ENCODE results near the gene CAMKMT.

The CAMKMT gene

GRCh38 chr2:44707945-44708660 is 346.4 kb downstream of the CAMKMT start:
- CTCF ChIA-PET, result interaction anchor here (1.1 to 1.2 kb wide), 2 partner anchors 8 to 9 kb away, joined by 3 read pairs; no protein-coding TSS in a partner anchor
- Histone ChIP-seq H3K27ac (ENCODE audit: insufficient read depth in 1 of 2, low read depth in 1 of 2, low read length in 2 of 2, poor library complexity in 1 of 2, severe bottlenecking in 2 of 2) (no peak overlapping the region), H3K36me3 (ENCODE audit: control insufficient read depth in 4 of 4, insufficient read depth in 4 of 4, low read length in 3 of 4) (peaks cover 0 to 3% (median 0%) of the 10 kb centered on the region in 4 experiments), H3K9me3 (ENCODE audit: control extremely low read depth in 1 of 5, control insufficient read depth in 4 of 5, insufficient read depth in 2 of 5, low read depth in 1 of 5, low read length in 4 of 5) (no peaks in the 10 kb centered on the region), H3K27me3 (replicated peaks in 2 of 5; ENCODE audit: control insufficient read depth in 4 of 5, insufficient read depth in 5 of 5, low read length in 4 of 5) (no peaks in the 10 kb centered on the region), H3K4me1 (ENCODE audit: control extremely low read depth in 1 of 4, control insufficient read depth in 4 of 4, insufficient read depth in 4 of 4, low read length in 3 of 4) (peaks cover 0 to 20% (median 14%) of the 10 kb centered on the region in 4 experiments), H3K4me3 (ENCODE audit: control insufficient read depth in 1 of 7, extremely low read depth in 1 of 7, insufficient read depth in 4 of 7, low read depth in 2 of 7, low read length in 6 of 7) (peak overlapping the region in 4 of 7 experiments; percentile 13 to 24 (median 22))
- POLR2A ChIA-PET, result no interaction called here
- peak; percentile 69 to 90 (median 87) for DNase-seq
- WGBS (ENCODE audit: insufficient coverage), result 0% methylated on average over 1 of the region's 4 CpGs

- no CpG with 5 or more reads among the region's 3 CpGs for WGBS (ENCODE audit: insufficient coverage)
- ChIA-PET POLR2A (no interaction called here), CTCF (interaction anchor here (1.2 kb wide), 1 partner anchor 9 kb away, joined by 3 read pairs; no protein-coding TSS in a partner anchor)
- no peak for DNase-seq
- H3K36me3 ChIP-seq (ENCODE audit: control insufficient read depth in 4 of 4, insufficient read depth in 4 of 4, low read length in 3 of 4), result peaks cover 0 to 3% (median 0%) of the 10 kb centered on the region in 4 experiments
- peaks cover 2 to 25% (median 17%) of the 10 kb centered on the region in 4 experiments for H3K4me1 ChIP-seq (ENCODE audit: control extremely low read depth in 1 of 4, control insufficient read depth in 4 of 4, insufficient read depth in 4 of 4, low read length in 3 of 4)
- peak overlapping the region in 4 of 7 experiments; percentile 13 to 23 (median 19) for H3K4me3 ChIP-seq (ENCODE audit: control insufficient read depth in 1 of 7, extremely low read depth in 1 of 7, insufficient read depth in 4 of 7, low read depth in 2 of 7, low read length in 6 of 7)
- no peaks in the 10 kb centered on the region for H3K27me3 ChIP-seq (replicated peaks in 2 of 5; ENCODE audit: control insufficient read depth in 4 of 5, insufficient read depth in 5 of 5, low read length in 4 of 5)
- H3K9me3 ChIP-seq (ENCODE audit: control extremely low read depth in 1 of 5, control insufficient read depth in 4 of 5, insufficient read depth in 2 of 5, low read depth in 1 of 5, low read length in 4 of 5), result no peaks in the 10 kb centered on the region
- H3K27ac ChIP-seq (ENCODE audit: insufficient read depth in 1 of 2, low read depth in 1 of 2, low read length in 2 of 2, poor library complexity in 1 of 2, severe bottlenecking in 2 of 2), result no peak overlapping the region
Measured at GRCh38 chr2:44708661-44709000, 346.9 kb downstream of the CAMKMT start.

GRCh38 chr2:44713170-44713569 is 351.4 kb downstream of the CAMKMT start:
- Histone ChIP-seq H3K4me1 (ENCODE audit: control extremely low read depth in 1 of 4, control insufficient read depth in 4 of 4, insufficient read depth in 4 of 4, low read length in 3 of 4) (peaks cover 2 to 24% (median 15%) of the 10 kb centered on the region in 4 experiments), H3K27ac (ENCODE audit: insufficient read depth in 1 of 2, low read depth in 1 of 2, low read length in 2 of 2, poor library complexity in 1 of 2, severe bottlenecking in 2 of 2) (no peak overlapping the region), H3K36me3 (ENCODE audit: control insufficient read depth in 4 of 4, insufficient read depth in 4 of 4, low read length in 3 of 4) (no peaks in the 10 kb centered on the region), H3K9me3 (ENCODE audit: control extremely low read depth in 1 of 5, control insufficient read depth in 4 of 5, insufficient read depth in 2 of 5, low read depth in 1 of 5, low read length in 4 of 5) (no peaks in the 10 kb centered on the region), H3K4me3 (ENCODE audit: control insufficient read depth in 1 of 7, extremely low read depth in 1 of 7, insufficient read depth in 4 of 7, low read depth in 2 of 7, low read length in 6 of 7) (peak overlapping the region in 1 of 7 experiments; percentile 7), H3K27me3 (replicated peaks in 2 of 5; ENCODE audit: control insufficient read depth in 4 of 5, insufficient read depth in 5 of 5, low read length in 4 of 5) (no peaks in the 10 kb centered on the region)
- peak in 2 of 3 donors; percentile 22 to 47 for DNase-seq
- 53% methylated on average over 2 of the region's 3 CpGs for WGBS (ENCODE audit: insufficient coverage)
- CTCF ChIA-PET, result no interaction called here
- POLR2A ChIA-PET, result no interaction called here

GRCh38 chr2:44715671-44716081 is 353.9 kb downstream of the CAMKMT start:
- ChIA-PET POLR2A (no interaction called here), CTCF (no interaction called here)
- DNase-seq, result no peak
- H3K4me3 ChIP-seq (ENCODE audit: control insufficient read depth in 1 of 7, extremely low read depth in 1 of 7, insufficient read depth in 4 of 7, low read depth in 2 of 7, low read length in 6 of 7), result no peak overlapping the region
- H3K9me3 ChIP-seq (ENCODE audit: control extremely low read depth in 1 of 5, control insufficient read depth in 4 of 5, insufficient read depth in 2 of 5, low read depth in 1 of 5, low read length in 4 of 5), result no peaks in the 10 kb centered on the region
- WGBS (ENCODE audit: insufficient coverage), result 100% methylated on average over 2 of the region's 3 CpGs
- no peaks in the 10 kb centered on the region for H3K27me3 ChIP-seq (replicated peaks in 2 of 5; ENCODE audit: control insufficient read depth in 4 of 5, insufficient read depth in 5 of 5, low read length in 4 of 5)
- H3K4me1 ChIP-seq (ENCODE audit: control extremely low read depth in 1 of 4, control insufficient read depth in 4 of 4, insufficient read depth in 4 of 4, low read length in 3 of 4), result peaks cover 2 to 16% (median 11%) of the 10 kb centered on the region in 4 experiments
- no peaks in the 10 kb centered on the region for H3K36me3 ChIP-seq (ENCODE audit: control insufficient read depth in 4 of 4, insufficient read depth in 4 of 4, low read length in 3 of 4)
- H3K27ac ChIP-seq (ENCODE audit: insufficient read depth in 1 of 2, low read depth in 1 of 2, low read length in 2 of 2, poor library complexity in 1 of 2, severe bottlenecking in 2 of 2), result no peak overlapping the region

- H3K36me3 ChIP-seq (ENCODE audit: control insufficient read depth in 4 of 4, insufficient read depth in 4 of 4, low read length in 3 of 4), result no peaks in the 10 kb centered on the region
- no peak overlapping the region for H3K27ac ChIP-seq (ENCODE audit: insufficient read depth in 1 of 2, low read depth in 1 of 2, low read length in 2 of 2, poor library complexity in 1 of 2, severe bottlenecking in 2 of 2)
- no peaks in the 10 kb centered on the region for H3K9me3 ChIP-seq (ENCODE audit: control extremely low read depth in 1 of 5, control insufficient read depth in 4 of 5, insufficient read depth in 2 of 5, low read depth in 1 of 5, low read length in 4 of 5)
- H3K4me3 ChIP-seq (ENCODE audit: control insufficient read depth in 1 of 7, extremely low read depth in 1 of 7, insufficient read depth in 4 of 7, low read depth in 2 of 7, low read length in 6 of 7), result no peak overlapping the region
- H3K27me3 ChIP-seq (replicated peaks in 2 of 5; ENCODE audit: control insufficient read depth in 4 of 5, insufficient read depth in 5 of 5, low read length in 4 of 5), result no peaks in the 10 kb centered on the region
- WGBS (ENCODE audit: insufficient coverage), result 100% methylated on average over 3 of the region's 3 CpGs
- H3K4me1 ChIP-seq (ENCODE audit: control extremely low read depth in 1 of 4, control insufficient read depth in 4 of 4, insufficient read depth in 4 of 4, low read length in 3 of 4), result peaks cover 2 to 16% (median 11%) of the 10 kb centered on the region in 4 experiments
- DNase-seq, result no peak
- ChIA-PET POLR2A (no interaction called here), CTCF (no interaction called here)
Measured at GRCh38 chr2:44716131-44716530, 354.4 kb downstream of the CAMKMT start.

DNA sequence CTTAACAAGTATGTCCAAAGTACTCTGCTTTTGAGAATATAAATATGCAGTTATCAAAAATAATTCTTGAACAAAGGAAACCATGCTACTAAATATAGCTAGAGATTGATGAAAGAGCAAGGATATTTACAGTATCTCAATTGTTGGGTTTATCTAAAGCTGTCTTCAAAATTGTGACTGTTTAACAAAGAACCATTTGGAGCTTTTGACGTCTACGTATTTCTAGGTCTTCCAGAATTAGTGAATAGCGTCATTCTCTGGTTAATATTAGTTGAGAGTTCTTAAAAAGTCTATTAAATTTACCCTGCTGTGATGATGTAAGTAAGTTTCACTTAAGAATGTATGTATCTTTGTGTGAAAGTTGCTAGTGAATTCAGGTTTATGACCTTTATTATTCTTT is 356.7 kb downstream of the CAMKMT start:
- Histone ChIP-seq H3K36me3 (ENCODE audit: control insufficient read depth in 4 of 4, insufficient read depth in 4 of 4, low read length in 3 of 4) (no peaks in the 10 kb centered on the region), H3K27me3 (replicated peaks in 2 of 5; ENCODE audit: control insufficient read depth in 4 of 5, insufficient read depth in 5 of 5, low read length in 4 of 5) (no peaks in the 10 kb centered on the region), H3K27ac (ENCODE audit: insufficient read depth in 1 of 2, low read depth in 1 of 2, low read length in 2 of 2, poor library complexity in 1 of 2, severe bottlenecking in 2 of 2) (no peak overlapping the region), H3K4me1 (ENCODE audit: control extremely low read depth in 1 of 4, control insufficient read depth in 4 of 4, insufficient read depth in 4 of 4, low read length in 3 of 4) (peaks cover 1 to 5% (median 3%) of the 10 kb centered on the region in 4 experiments), H3K4me3 (ENCODE audit: control insufficient read depth in 1 of 7, extremely low read depth in 1 of 7, insufficient read depth in 4 of 7, low read depth in 2 of 7, low read length in 6 of 7) (no peak overlapping the region), H3K9me3 (ENCODE audit: control extremely low read depth in 1 of 5, control insufficient read depth in 4 of 5, insufficient read depth in 2 of 5, low read depth in 1 of 5, low read length in 4 of 5) (no peaks in the 10 kb centered on the region)
- 100% methylated on average over 1 of the region's 3 CpGs for WGBS (ENCODE audit: insufficient coverage)
- ChIA-PET CTCF (no interaction called here), POLR2A (no interaction called here)
- DNase-seq, result no peak

GRCh38 chr2:44719562-44719961 is 357.8 kb downstream of the CAMKMT start:
- DNase-seq, result no peak
- H3K27ac ChIP-seq (ENCODE audit: insufficient read depth in 1 of 2, low read depth in 1 of 2, low read length in 2 of 2, poor library complexity in 1 of 2, severe bottlenecking in 2 of 2), result no peak overlapping the region
- H3K27me3 ChIP-seq (replicated peaks in 2 of 5; ENCODE audit: control insufficient read depth in 4 of 5, insufficient read depth in 5 of 5, low read length in 4 of 5), result no peaks in the 10 kb centered on the region
- H3K4me3 ChIP-seq (ENCODE audit: control insufficient read depth in 1 of 7, extremely low read depth in 1 of 7, insufficient read depth in 4 of 7, low read depth in 2 of 7, low read length in 6 of 7), result no peak overlapping the region
- ChIA-PET POLR2A (no interaction called here), CTCF (no interaction called here)
- 100% methylated on average over 1 of the region's 2 CpGs for WGBS (ENCODE audit: insufficient coverage)
- no peaks in the 10 kb centered on the region for H3K9me3 ChIP-seq (ENCODE audit: control extremely low read depth in 1 of 5, control insufficient read depth in 4 of 5, insufficient read depth in 2 of 5, low read depth in 1 of 5, low read length in 4 of 5)
- H3K4me1 ChIP-seq (ENCODE audit: control extremely low read depth in 1 of 4, control insufficient read depth in 4 of 4, insufficient read depth in 4 of 4, low read length in 3 of 4), result no peaks in the 10 kb centered on the region
- no peaks in the 10 kb centered on the region for H3K36me3 ChIP-seq (ENCODE audit: control insufficient read depth in 4 of 4, insufficient read depth in 4 of 4, low read length in 3 of 4)
